ENCODE data around the gene FBXW12. TPM values are rescaled to one million over a fixed set of nuclear protein-coding genes. Genes with fewer than 3 reads are reported as not detected.

The FBXW12 gene
- total RNA-seq, 1 donor from 2014 or later = not detected

DNA sequence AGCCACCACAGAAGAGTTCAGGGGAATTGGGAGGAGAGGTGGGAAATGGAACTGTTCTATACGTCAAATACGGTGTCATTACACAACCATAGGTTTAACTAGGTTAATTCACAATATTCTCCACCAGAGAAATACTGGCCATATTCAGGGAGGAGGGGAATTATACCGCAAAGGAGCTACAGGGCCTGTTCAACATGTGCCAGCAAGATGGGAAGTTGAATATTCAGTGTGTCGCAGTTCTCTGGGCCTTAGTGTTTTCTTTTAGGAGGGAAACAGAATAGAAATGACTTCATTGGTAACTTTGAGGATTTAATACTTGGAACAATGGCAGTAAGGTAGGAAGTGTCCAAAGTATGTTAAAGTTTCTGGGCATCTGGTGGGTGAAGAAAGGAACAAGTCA lies 18.0 kb upstream of the FBXW12 start:
- Mint-ChIP-seq H3K4me1 (ENCODE audit: low read depth) (no peaks in the 10 kb centered on the region), H3K27me3 (ENCODE audit: insufficient read depth) (peaks cover 18% of the 10 kb centered on the region), H3K27ac (no peak overlapping the region), H3K4me3 (no peak overlapping the region), H3K9me3 (no peaks in the 10 kb centered on the region), H3K36me3 (ENCODE audit: low read depth) (no peaks in the 10 kb centered on the region)
- intact Hi-C loops (cut with micrococcal nuclease) = no loop called here
- no peak for DNase-seq (ENCODE audit: low spot score)

DNA sequence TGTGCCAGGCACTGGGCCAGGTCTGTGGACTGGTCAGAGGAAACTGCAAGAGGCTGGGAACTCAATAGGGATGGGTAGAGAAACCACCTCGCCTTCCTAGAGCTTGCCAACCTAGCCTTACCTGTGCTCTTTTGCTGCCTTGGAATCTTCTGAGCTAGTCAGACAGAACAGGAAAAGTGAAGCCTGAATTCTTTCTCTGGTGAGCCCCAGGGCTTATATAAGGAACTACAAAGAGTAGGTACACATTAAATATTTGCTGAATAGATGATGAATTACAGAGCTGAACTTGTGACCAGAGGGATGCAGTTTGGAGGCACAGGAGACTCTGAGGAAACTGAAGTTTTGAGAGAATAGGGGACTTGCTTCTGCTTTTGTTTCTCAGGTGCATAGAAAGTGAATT lies 15.6 kb upstream of the FBXW12 start:
- no peak overlapping the region for H3K4me3 Mint-ChIP-seq
- intact Hi-C loops (cut with micrococcal nuclease) = no loop called here
- DNase-seq (ENCODE audit: low spot score) = no peak
- H3K27ac Mint-ChIP-seq = no peak overlapping the region
- no peaks in the 10 kb centered on the region for H3K36me3 Mint-ChIP-seq (ENCODE audit: low read depth)
- H3K27me3 Mint-ChIP-seq (ENCODE audit: insufficient read depth) = peaks cover 28% of the 10 kb centered on the region
- no peaks in the 10 kb centered on the region for H3K4me1 Mint-ChIP-seq (ENCODE audit: low read depth)
- peaks cover 5% of the 10 kb centered on the region for H3K9me3 Mint-ChIP-seq

DNA sequence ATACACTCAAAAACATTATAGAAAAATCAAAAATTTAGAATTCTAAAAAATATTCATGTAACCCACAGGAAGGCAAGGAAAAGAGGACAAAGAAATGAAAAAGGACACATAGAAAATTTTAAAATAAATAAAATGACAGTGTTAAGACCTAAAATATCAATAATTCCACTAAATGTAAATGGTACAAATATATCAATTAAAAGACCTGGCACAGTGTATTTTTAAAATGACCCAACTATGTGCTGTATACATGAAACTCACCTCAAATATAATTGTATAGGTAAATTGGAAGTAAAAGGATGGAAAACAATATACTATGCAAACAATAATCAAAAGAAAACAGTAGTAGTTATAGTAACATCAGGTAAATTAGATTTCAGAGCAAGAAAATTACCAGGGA lies 10.1 kb upstream of the FBXW12 start:
- H3K4me3 Mint-ChIP-seq = no peak overlapping the region
- intact Hi-C loops (cut with micrococcal nuclease) = no loop called here
- no peaks in the 10 kb centered on the region for H3K36me3 Mint-ChIP-seq (ENCODE audit: low read depth)
- H3K9me3 Mint-ChIP-seq = peaks cover 16% of the 10 kb centered on the region
- no peak overlapping the region for H3K27ac Mint-ChIP-seq
- no peaks in the 10 kb centered on the region for H3K4me1 Mint-ChIP-seq (ENCODE audit: low read depth)
- no peak for DNase-seq (ENCODE audit: low spot score)
- H3K27me3 Mint-ChIP-seq (ENCODE audit: insufficient read depth) = peaks cover 22% of the 10 kb centered on the region

DNA sequence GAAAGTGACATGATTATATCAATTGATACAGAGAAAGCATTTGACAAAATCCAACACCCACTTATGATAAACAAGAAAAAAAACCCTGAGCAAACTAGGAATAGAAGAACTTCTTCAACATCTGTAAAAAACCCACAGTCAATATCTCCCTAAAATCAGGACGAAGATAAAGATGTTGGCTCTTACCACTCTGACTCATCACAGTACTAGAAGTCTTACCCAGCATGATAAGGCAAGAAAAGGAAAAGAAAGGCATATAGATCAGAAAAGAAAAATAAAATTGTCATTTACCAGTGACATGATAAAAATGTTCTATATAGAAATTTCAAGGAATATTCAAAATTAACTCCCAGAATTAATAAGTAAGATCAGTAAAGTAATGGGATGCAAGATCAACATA lies 7.2 kb upstream of the FBXW12 start:
- Mint-ChIP-seq H3K36me3 (ENCODE audit: low read depth) (no peaks in the 10 kb centered on the region), H3K4me3 (no peak overlapping the region), H3K27ac (no peak overlapping the region), H3K9me3 (peaks cover 16% of the 10 kb centered on the region), H3K27me3 (ENCODE audit: insufficient read depth) (peaks cover 20% of the 10 kb centered on the region), H3K4me1 (ENCODE audit: low read depth) (no peaks in the 10 kb centered on the region)
- intact Hi-C loops (cut with micrococcal nuclease) = no loop called here
- DNase-seq (ENCODE audit: low spot score) = no peak

GRCh38 chr3:48367201-48367600 lies 4.8 kb upstream of the FBXW12 start:
- peaks cover 10% of the 10 kb centered on the region for H3K27me3 Mint-ChIP-seq (ENCODE audit: insufficient read depth)
- H3K9me3 Mint-ChIP-seq = peaks cover 6% of the 10 kb centered on the region
- DNase-seq (ENCODE audit: low spot score) = no peak
- H3K36me3 Mint-ChIP-seq (ENCODE audit: low read depth) = no peaks in the 10 kb centered on the region
- intact Hi-C loops (cut with micrococcal nuclease) = no loop called here
- no peak overlapping the region for H3K27ac Mint-ChIP-seq
- H3K4me1 Mint-ChIP-seq (ENCODE audit: low read depth) = no peaks in the 10 kb centered on the region
- H3K4me3 Mint-ChIP-seq = no peak overlapping the region

DNA sequence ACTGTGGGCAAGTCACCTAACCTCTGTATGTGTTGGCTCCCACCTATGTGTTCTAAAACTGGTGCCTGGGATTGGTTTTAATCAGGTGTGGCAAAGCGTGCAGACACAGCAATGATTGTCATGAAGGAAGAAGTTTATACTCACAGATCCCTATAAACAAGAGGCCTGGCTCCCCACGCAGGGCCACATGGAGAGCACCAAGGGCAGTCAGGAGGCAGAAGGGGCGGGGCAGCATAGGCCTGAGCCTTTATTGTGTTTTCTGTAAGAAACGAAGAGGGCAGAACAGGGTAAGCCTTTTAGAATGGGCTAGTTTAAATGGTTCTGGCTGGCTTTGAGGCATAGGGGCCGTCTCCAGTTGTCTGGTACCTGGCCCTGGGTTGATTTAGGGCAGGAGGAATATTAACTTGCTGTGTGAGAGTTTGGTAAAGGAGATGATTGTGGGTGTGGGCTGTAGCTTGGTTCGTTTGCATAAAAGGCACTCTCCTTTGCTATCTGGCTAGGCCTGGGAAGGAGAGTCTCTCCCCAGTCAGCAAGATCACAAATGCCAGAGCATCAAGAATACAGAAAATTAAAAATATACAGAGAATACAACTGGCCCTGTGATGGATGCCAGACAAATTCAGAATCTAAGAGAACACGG lies 2.2 kb upstream of the FBXW12 start:
- peaks cover 2% of the 10 kb centered on the region for H3K9me3 Mint-ChIP-seq
- no peak overlapping the region for H3K27ac Mint-ChIP-seq
- intact Hi-C loops (cut with micrococcal nuclease) = no loop called here
- peaks cover 3% of the 10 kb centered on the region for H3K27me3 Mint-ChIP-seq (ENCODE audit: insufficient read depth)
- DNase-seq (ENCODE audit: low spot score) = no peak
- no peaks in the 10 kb centered on the region for H3K36me3 Mint-ChIP-seq (ENCODE audit: low read depth)
- no peak overlapping the region for H3K4me3 Mint-ChIP-seq
- H3K4me1 Mint-ChIP-seq (ENCODE audit: low read depth) = no peaks in the 10 kb centered on the region

GRCh38 chr3:48370333-48370713 lies 1.7 kb upstream of the FBXW12 start:
- H3K36me3 Mint-ChIP-seq (ENCODE audit: low read depth) = no peaks in the 10 kb centered on the region
- H3K27ac Mint-ChIP-seq = no peak overlapping the region
- intact Hi-C loops (cut with micrococcal nuclease) = no loop called here
- H3K9me3 Mint-ChIP-seq = no peaks in the 10 kb centered on the region
- no peaks in the 10 kb centered on the region for H3K4me1 Mint-ChIP-seq (ENCODE audit: low read depth)
- DNase-seq (ENCODE audit: low spot score) = no peak
- H3K27me3 Mint-ChIP-seq (ENCODE audit: insufficient read depth) = peaks cover 2% of the 10 kb centered on the region
- H3K4me3 Mint-ChIP-seq = no peak overlapping the region

DNA sequence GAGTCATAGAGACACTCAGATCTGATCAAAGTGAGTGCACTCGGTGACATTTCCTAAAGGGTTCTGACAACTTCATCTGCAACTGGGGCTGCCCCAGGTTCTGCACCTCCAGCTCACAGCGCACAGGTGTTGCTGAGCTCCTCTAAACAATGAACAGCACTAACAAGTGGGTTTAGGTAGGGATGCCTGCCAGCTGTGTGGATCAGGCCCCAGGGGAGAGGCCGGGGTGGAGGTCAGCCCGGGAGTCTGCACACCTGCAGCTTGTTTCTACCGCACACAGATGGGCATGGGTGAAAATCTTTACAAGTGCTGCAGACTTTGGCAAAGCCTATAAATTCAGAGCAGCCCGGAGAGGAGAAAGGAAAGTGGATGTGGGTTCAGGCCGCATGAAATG lies 355 bp downstream of the FBXW12 start:
- no peaks in the 10 kb centered on the region for H3K4me1 Mint-ChIP-seq (ENCODE audit: low read depth)
- H3K4me3 Mint-ChIP-seq = no peak overlapping the region
- intact Hi-C loops (cut with micrococcal nuclease) = no loop called here
- H3K9me3 Mint-ChIP-seq = no peaks in the 10 kb centered on the region
- H3K27me3 Mint-ChIP-seq (ENCODE audit: insufficient read depth) = peaks cover 2% of the 10 kb centered on the region
- no peak for DNase-seq (ENCODE audit: low spot score)
- H3K36me3 Mint-ChIP-seq (ENCODE audit: low read depth) = no peaks in the 10 kb centered on the region
- no peak overlapping the region for H3K27ac Mint-ChIP-seq

GRCh38 chr3:48372862-48373435 lies 930 bp downstream of the FBXW12 start:
- Mint-ChIP-seq H3K4me3 (no peak overlapping the region), H3K9me3 (no peaks in the 10 kb centered on the region), H3K27ac (no peak overlapping the region), H3K4me1 (ENCODE audit: low read depth) (no peaks in the 10 kb centered on the region), H3K36me3 (ENCODE audit: low read depth) (no peaks in the 10 kb centered on the region), H3K27me3 (ENCODE audit: insufficient read depth) (peaks cover 2% of the 10 kb centered on the region)
- DNase-seq (ENCODE audit: low spot score) = no peak
- intact Hi-C loops (cut with micrococcal nuclease) = no loop called here

- peaks cover 40% of the 10 kb centered on the region for H3K27me3 Mint-ChIP-seq (ENCODE audit: insufficient read depth)
- DNase-seq (ENCODE audit: low spot score) = no peak
- no peaks in the 10 kb centered on the region for H3K4me1 Mint-ChIP-seq (ENCODE audit: low read depth)
- intact Hi-C loops (cut with micrococcal nuclease) = no loop called here
- H3K4me3 Mint-ChIP-seq = no peak overlapping the region
- H3K27ac Mint-ChIP-seq = no peak overlapping the region
- no peaks in the 10 kb centered on the region for H3K36me3 Mint-ChIP-seq (ENCODE audit: low read depth)
- no peaks in the 10 kb centered on the region for H3K9me3 Mint-ChIP-seq
These were observed 15.6 kb downstream of the FBXW12 start for GRCh38 chr3:48387634-48388033.

DNA sequence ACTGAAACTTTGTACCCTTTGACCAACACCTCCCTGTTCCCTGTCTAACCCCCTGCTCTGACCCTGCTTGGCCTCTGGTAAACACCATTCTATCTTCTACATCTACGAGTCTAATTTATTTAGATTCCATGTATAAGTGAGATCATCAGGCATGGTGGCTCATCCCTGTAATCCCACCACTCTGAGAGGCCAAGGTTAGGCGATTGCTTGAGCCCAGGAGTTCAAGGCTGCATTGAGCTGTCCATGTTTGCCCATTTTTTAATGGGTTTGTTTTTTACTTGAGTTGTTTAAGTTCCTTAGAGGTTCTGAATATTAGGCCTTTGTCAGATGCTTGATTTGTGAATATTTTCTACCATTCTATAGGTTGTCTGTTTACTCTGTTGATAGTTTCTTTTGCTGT lies 16.9 kb downstream of the FBXW12 start:
- Mint-ChIP-seq H3K27me3 (ENCODE audit: insufficient read depth) (peaks cover 33% of the 10 kb centered on the region), H3K4me1 (ENCODE audit: low read depth) (no peaks in the 10 kb centered on the region), H3K27ac (no peak overlapping the region)

DNA sequence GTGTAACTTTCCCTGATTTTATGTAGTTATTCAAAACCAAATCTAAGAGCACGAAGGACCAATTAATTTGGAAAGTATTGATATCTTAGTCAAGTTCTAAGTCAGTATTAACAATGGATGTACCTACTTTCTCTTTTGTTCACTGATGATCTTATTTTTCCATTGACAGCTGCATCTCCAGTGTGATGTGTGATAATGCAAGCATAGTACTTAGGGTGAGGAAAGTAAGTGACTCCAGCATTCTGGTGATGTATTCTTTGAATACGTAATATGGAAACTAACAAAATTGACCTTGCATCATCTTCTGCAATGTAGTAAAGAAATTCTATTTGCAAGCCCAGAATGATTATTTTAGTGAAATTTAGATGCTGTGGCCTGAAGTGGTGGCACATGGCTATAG lies 22.4 kb downstream of the FBXW12 start:
- Mint-ChIP-seq H3K36me3 (ENCODE audit: low read depth) (no peaks in the 10 kb centered on the region), H3K4me1 (ENCODE audit: low read depth) (no peaks in the 10 kb centered on the region), H3K27me3 (ENCODE audit: insufficient read depth) (peaks cover 17% of the 10 kb centered on the region), H3K4me3 (no peak overlapping the region), H3K27ac (no peak overlapping the region), H3K9me3 (no peaks in the 10 kb centered on the region)
- intact Hi-C loops (cut with micrococcal nuclease) = no loop called here
- no peak for DNase-seq (ENCODE audit: low spot score)

More for the DNA sequence above, 16.9 kb downstream of the FBXW12 start:
- Mint-ChIP-seq H3K9me3 (no peaks in the 10 kb centered on the region), H3K4me3 (no peak overlapping the region), H3K36me3 (ENCODE audit: low read depth) (no peaks in the 10 kb centered on the region)
- DNase-seq (ENCODE audit: low spot score) = no peak
- intact Hi-C loops (cut with micrococcal nuclease) = no loop called here

DNA sequence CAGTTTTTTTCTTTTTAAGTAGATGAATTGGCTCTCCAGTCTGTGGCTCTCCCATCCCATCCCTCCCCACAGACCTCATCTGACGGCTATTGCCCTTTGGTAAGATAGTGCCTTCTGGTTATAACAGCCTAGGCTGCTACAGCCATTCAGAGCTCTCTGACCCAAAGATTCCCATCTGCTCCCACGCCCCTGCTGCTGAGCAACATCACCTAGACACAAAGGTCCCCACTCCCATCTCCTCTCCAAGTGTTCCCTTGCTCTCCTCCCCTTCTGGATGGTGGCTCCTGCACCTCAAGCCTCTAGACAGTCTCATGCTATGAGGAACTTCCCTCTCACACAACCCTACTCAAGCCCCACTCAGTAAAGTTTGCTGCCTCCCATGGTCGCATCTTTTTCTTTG lies 23.7 kb downstream of the FBXW12 start:
- no peak for DNase-seq (ENCODE audit: low spot score)
- intact Hi-C loops (cut with micrococcal nuclease) = no loop called here
- H3K9me3 Mint-ChIP-seq = no peaks in the 10 kb centered on the region
- H3K27ac Mint-ChIP-seq = no peak overlapping the region
- H3K4me3 Mint-ChIP-seq = no peak overlapping the region
- H3K27me3 Mint-ChIP-seq (ENCODE audit: insufficient read depth) = peaks cover 7% of the 10 kb centered on the region
- no peaks in the 10 kb centered on the region for H3K4me1 Mint-ChIP-seq (ENCODE audit: low read depth)
- no peaks in the 10 kb centered on the region for H3K36me3 Mint-ChIP-seq (ENCODE audit: low read depth)
